Keratinocyte (primary cell): Measurements from ENCODE around the gene RNF31. TPM values are rescaled to one million over a fixed set of nuclear protein-coding genes. Genes with fewer than 3 reads are reported as not detected.

Experiments
- DNase-seq: peaks from one replicate; pipeline ENCODE4 v3.0.0-alpha.2; 2011; ENCODE audit warnings: low read depth, missing footprints, low spot score
- FAIRE-seq: peaks from 2 replicates; lab custom pipeline; 2011; peaks lifted over from hg19 to GRCh38; lab: Jason Lieb, UNC
- H2AFZ ChIP-seq: 2 replicates; pipeline ENCODE4 v1.6.0; 2012; ENCODE audit warnings: low read length, control low read depth, inconsistent platforms; ENCODE audit not compliant: control insufficient read depth
- H3K27ac ChIP-seq: 2 replicates; pipeline ENCODE4 v1.5.1; 2011; ENCODE audit warnings: low read length; ENCODE audit not compliant: control insufficient read depth, insufficient read depth
- H3K27me3 ChIP-seq: 3 replicates; pipeline ENCODE4 v1.6.0; 2011; ENCODE audit warnings: low read length; ENCODE audit not compliant: control insufficient read depth, insufficient read depth; ENCODE audit errors: extremely low read depth
- H3K36me3 ChIP-seq, 2 experiments: 2 replicates in 1 of 2; 3 replicates in 1 of 2; pipeline ENCODE4 v1.5.1; 2011; ENCODE audit warnings: low read length in 2 of 2, mild to moderate bottlenecking in 1 of 2; ENCODE audit not compliant: control insufficient read depth in 2 of 2, insufficient read depth in 2 of 2; ENCODE audit errors: extremely low read depth in 1 of 2
- H3K4me1 ChIP-seq: 3 replicates; pipeline ENCODE4 v1.5.1; 2011; ENCODE audit warnings: low read length; ENCODE audit not compliant: control insufficient read depth, insufficient read depth; ENCODE audit errors: extremely low read depth
- H3K4me2 ChIP-seq: 3 replicates; pipeline ENCODE4 v1.6.0; 2011; ENCODE audit warnings: low read depth, low read length; ENCODE audit not compliant: control insufficient read depth, insufficient read depth; ENCODE audit errors: extremely low read depth
- H3K4me3 ChIP-seq, 3 experiments: fragments of 200-600 bp in 1 of 3; sonication (generic) in 1 of 3; 2 replicates in 2 of 3; 3 replicates in 1 of 3; pipeline ENCODE4 v1.5.1; 2011 to 2016; ENCODE audit warnings: low read length in 3 of 3, mild to moderate bottlenecking in 3 of 3, control low read depth in 2 of 3, inconsistent platforms in 1 of 3, low read depth in 1 of 3, mixed read lengths in 1 of 3, mixed run types in 1 of 3, moderate library complexity in 1 of 3; ENCODE audit not compliant: control insufficient read depth in 2 of 3, insufficient read depth in 2 of 3; ENCODE audit errors: extremely low read depth in 1 of 3
- H3K79me2 ChIP-seq: 2 replicates; pipeline ENCODE4 v1.6.0; 2012; ENCODE audit warnings: low read length; ENCODE audit not compliant: control insufficient read depth, insufficient read depth
- H3K9ac ChIP-seq: 3 replicates; pipeline ENCODE4 v1.6.0; 2011; ENCODE audit warnings: low read length; ENCODE audit not compliant: control insufficient read depth, insufficient read depth; ENCODE audit errors: extremely low read depth
- H3K9me1 ChIP-seq: 3 replicates; pipeline ENCODE4 v1.6.0; 2011; ENCODE audit warnings: low read length; ENCODE audit not compliant: control insufficient read depth, insufficient read depth; ENCODE audit errors: extremely low read depth
- H3K9me3 ChIP-seq: 2 replicates; pipeline ENCODE4 v1.5.1; 2012; ENCODE audit warnings: low read depth, low read length; ENCODE audit not compliant: control insufficient read depth
- H4K20me1 ChIP-seq: 3 replicates; pipeline ENCODE4 v1.6.0; 2011; ENCODE audit warnings: low read length; ENCODE audit not compliant: control insufficient read depth, insufficient read depth; ENCODE audit errors: extremely low read depth
- CTCF ChIP-seq, 3 experiments: IDR thresholded peaks in 1 of 3; conservative IDR thresholded peaks in 1 of 3; optimal IDR thresholded peaks in 1 of 3; 2 replicates in 2 of 3; 3 replicates in 1 of 3; pipeline versions ENCODE3 to v1.5.1; 2011; ENCODE audit warnings: low read length in 3 of 3, mild to moderate bottlenecking in 3 of 3, moderate library complexity in 2 of 3, control low read depth in 1 of 3, inconsistent platforms in 1 of 3; ENCODE audit not compliant: insufficient read depth in 2 of 3; ENCODE audit errors: extremely low read depth in 1 of 3
- EZH2 ChIP-seq: IDR thresholded peaks from one replicate; pipeline ENCODE4 v1.6.1; 2012; ENCODE audit warnings: inconsistent platforms, mild to moderate bottlenecking, low read length, moderate library complexity
- dilution Hi-C: fragments of 300-500 bp; cut with MboI; formaldehyde crosslinking; loops from one replicate; pipeline ENCODE4 v1.7.0; 2020; ENCODE audit warnings: low sequenced_read_pairs; ENCODE audit not compliant: extremely low pct_ligation_motif_present
- polyA plus RNA-seq, 5 experiments: library from polyadenylated mRNA; depleted of rRNA in 3 of 5; stranded (reverse) in 3 of 5; stranded (forward) in 1 of 5; unstranded in 1 of 5; fragments of >200 nt; gene quantifications; 1 replicate in 1 of 5; 2 replicates in 3 of 5; 3 replicates in 1 of 5; pipeline versions ENCODE4 v1.2.1 to v1.2.3, GENCODE V29; 2011 to 2012; ENCODE audit warnings: missing spikeins in 2 of 5, low read depth in 1 of 5, low replicate concordance in 1 of 5

The RNF31 gene
- polyA plus RNA-seq, 1 donor (not counting 4 experiments of a cell fraction or from before 2014, with no cell fraction given): 17.4 TPM

DNA sequence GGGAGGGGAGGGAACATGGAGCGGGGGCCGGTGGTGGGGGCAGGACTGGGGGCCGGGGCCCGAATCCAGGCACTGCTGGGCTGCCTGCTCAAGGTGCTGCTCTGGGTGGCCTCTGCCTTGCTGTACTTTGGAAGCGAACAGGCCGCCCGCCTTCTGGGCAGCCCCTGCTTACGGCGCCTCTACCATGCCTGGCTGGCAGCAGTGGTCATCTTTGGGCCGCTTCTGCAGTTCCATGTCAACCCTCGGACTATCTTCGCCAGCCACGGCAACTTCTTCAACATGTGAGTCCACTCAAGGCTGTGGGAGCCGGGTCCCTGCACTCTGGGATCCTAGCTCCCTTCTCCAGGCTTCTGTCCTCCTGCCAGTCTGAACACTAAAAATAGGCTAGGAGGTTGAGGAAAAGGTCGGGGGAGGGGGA lies 15.7 kb upstream of the RNF31 start:
- peaks cover 16% of the 10 kb centered on the region for H3K4me1 ChIP-seq
- dilution Hi-C loops: no loop called here
- H4K20me1 ChIP-seq: no peaks in the 10 kb centered on the region
- H3K4me3 ChIP-seq: no peak overlapping the region
- H3K4me2 ChIP-seq: no peak overlapping the region
- no peaks in the 10 kb centered on the region for H3K27me3 ChIP-seq
- H3K27ac ChIP-seq: no peak overlapping the region
- TF ChIP-seq CTCF (optimal IDR thresholded peaks at IDR 0.05 in 1 of 3, IDR thresholded peaks at IDR 0.05 in 1 of 3, conservative IDR thresholded peaks at IDR 0.05 in 1 of 3; ENCODE audit: extremely low read depth in 1 of 3, insufficient read depth in 2 of 3, low read length in 3 of 3): no peak
- TF ChIP-seq EZH2: no peak
- no peak overlapping the region for H2AFZ ChIP-seq
- H3K9ac ChIP-seq: no peak overlapping the region
- DNase-seq: no peak
- H3K9me3 ChIP-seq: no peaks in the 10 kb centered on the region
- H3K36me3 ChIP-seq: no peaks in the 10 kb centered on the region
- FAIRE-seq: no peak
- H3K9me1 ChIP-seq: no peaks in the 10 kb centered on the region
- peaks cover 3% of the 10 kb centered on the region for H3K79me2 ChIP-seq

GRCh38 chr14:24132061-24132685 lies 15.1 kb upstream of the RNF31 start:
- H3K36me3 ChIP-seq: peaks cover 0 to under 1% of the 10 kb centered on the region in 2 experiments
- peak overlapping the region; percentile 29 for H3K4me2 ChIP-seq
- TF ChIP-seq CTCF (optimal IDR thresholded peaks at IDR 0.05 in 1 of 3, IDR thresholded peaks at IDR 0.05 in 1 of 3, conservative IDR thresholded peaks at IDR 0.05 in 1 of 3; ENCODE audit: extremely low read depth in 1 of 3, insufficient read depth in 2 of 3, low read length in 3 of 3) (no peak), EZH2 (no peak)
- peaks cover 21% of the 10 kb centered on the region for H3K4me1 ChIP-seq
- no peaks in the 10 kb centered on the region for H3K9me1 ChIP-seq
- H3K27ac ChIP-seq: no peak overlapping the region
- no peaks in the 10 kb centered on the region for H4K20me1 ChIP-seq
- H2AFZ ChIP-seq: peak overlapping the region; percentile 80
- H3K9ac ChIP-seq: no peak overlapping the region
- H3K79me2 ChIP-seq: peaks cover 6% of the 10 kb centered on the region
- dilution Hi-C loops: no loop called here
- DNase-seq: no peak
- FAIRE-seq: no peak
- H3K9me3 ChIP-seq: no peaks in the 10 kb centered on the region
- H3K27me3 ChIP-seq: no peaks in the 10 kb centered on the region
- no peak overlapping the region for H3K4me3 ChIP-seq
